AG09319 (cell line): ENCODE data around the gene TMEM255B.

ENCODE experiments used
- DNase-seq: peaks from one replicate; pipeline ENCODE4 v3.0.0-alpha.2; 2010; ENCODE audit warnings: low read depth; ENCODE audit errors: extremely low read depth
- CTCF ChIP-seq: IDR thresholded peaks from 2 replicates; pipeline ENCODE4 v1.5.1; 2011; ENCODE audit warnings: low read depth, mild to moderate bottlenecking, inconsistent platforms, low read length, moderate library complexity

Gene TMEM255B

GRCh38 chr13:113864273-113864890 is 105.4 kb downstream of the TMEM255B start:
- DNase-seq: no peak
- TF ChIP-seq CTCF: no peak

- no peak for DNase-seq
- TF ChIP-seq CTCF: no peak
Observed at GRCh38 chr13:113865427-113865826, 106.4 kb downstream of the TMEM255B start.
